Activated T-helper 2 cell treated with anti-CD3 and anti-CD28 coated beads, Interferon-gamma antibody, Interleukin-2, Interleukin-4, amounts not matched to agents 10 μg/mL and 5 μg/mL and 100 μg/mL, durations not matched to agents 14 hours and 24 hours and 36 hours (primary cell): ENCODE results near the gene SERTAD2. TPM values are rescaled to one million over a fixed set of nuclear protein-coding genes. Genes with fewer than 3 reads are reported as not detected.

Experiments used
- DNase-seq: peaks from one replicate; pipeline ENCODE4 v3.0.0; 2021; ENCODE audit warnings: low spot score
- H3K27ac Mint-ChIP-seq: one replicate; pipeline ENCODE4 v1.8.0; 2021; ENCODE audit warnings: mixed read lengths
- H3K27me3 Mint-ChIP-seq: one replicate; pipeline ENCODE4 v1.8.0; 2021; ENCODE audit warnings: low read depth, mixed read lengths
- H3K36me3 Mint-ChIP-seq: one replicate; pipeline ENCODE4 v1.8.0; 2021; ENCODE audit warnings: low read depth, mixed read lengths
- H3K4me1 Mint-ChIP-seq: one replicate; pipeline ENCODE4 v1.8.0; 2021; ENCODE audit warnings: low read depth, mixed read lengths
- H3K4me3 Mint-ChIP-seq: one replicate; pipeline ENCODE4 v1.8.0; 2021; ENCODE audit warnings: low read depth, mild to moderate bottlenecking, moderate library complexity, mixed read lengths
- H3K9me3 Mint-ChIP-seq: one replicate; pipeline ENCODE4 v1.8.0; 2021; ENCODE audit warnings: mixed read lengths
- intact Hi-C: fragments of 100-400 bp; cut with micrococcal nuclease; formaldehyde crosslinking; loops from one replicate; pipeline ENCODE4 v1.15.1; 2023
- total RNA-seq: library from RNA; stranded (reverse); gene quantifications from 2 replicates; pipeline ENCODE4 v1.2.3, GENCODE V29; 2022

Gene SERTAD2
- total RNA-seq, 1 donor from 2014 or later: 31.0 TPM

DNA sequence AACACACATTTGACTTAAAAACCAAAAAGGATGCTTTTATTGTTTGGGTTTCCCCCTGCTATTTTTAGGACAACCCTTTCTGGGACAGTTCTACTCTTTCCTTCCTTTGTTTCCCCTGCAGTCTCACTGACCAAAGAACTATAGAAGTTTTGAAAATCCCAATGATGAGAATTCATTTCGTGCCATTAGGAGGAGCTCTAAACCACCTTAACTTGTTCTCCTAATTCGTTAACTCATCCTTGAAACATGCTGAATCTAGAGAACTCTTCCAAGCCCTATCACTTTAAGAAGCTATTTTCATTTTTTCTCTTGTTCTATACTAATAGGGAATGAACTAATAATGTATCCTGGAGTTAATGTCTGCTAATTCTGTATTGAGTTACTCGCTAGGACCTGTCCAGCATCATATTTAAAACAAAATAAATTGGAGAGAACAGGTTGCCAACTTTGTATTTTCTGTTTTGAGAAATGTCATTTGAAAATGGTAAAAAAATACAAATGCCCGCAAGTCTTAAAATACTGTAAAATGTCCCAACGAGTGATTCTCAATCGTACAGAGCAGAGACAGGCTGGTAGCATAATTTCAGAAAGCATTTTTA lies 66.7 kb downstream of the SERTAD2 start:
- no peak for DNase-seq
- Mint-ChIP-seq H3K27ac (peak overlapping the region; percentile 22), H3K9me3 (no peaks in the 10 kb centered on the region), H3K4me1 (peaks cover 21% of the 10 kb centered on the region), H3K27me3 (no peaks in the 10 kb centered on the region), H3K36me3 (peaks cover 56% of the 10 kb centered on the region), H3K4me3 (no peak overlapping the region)
- intact Hi-C loops: loop anchor here (1.0 kb wide), 3 partner anchors 277 to 453 kb away; no protein-coding TSS in a partner anchor

DNA sequence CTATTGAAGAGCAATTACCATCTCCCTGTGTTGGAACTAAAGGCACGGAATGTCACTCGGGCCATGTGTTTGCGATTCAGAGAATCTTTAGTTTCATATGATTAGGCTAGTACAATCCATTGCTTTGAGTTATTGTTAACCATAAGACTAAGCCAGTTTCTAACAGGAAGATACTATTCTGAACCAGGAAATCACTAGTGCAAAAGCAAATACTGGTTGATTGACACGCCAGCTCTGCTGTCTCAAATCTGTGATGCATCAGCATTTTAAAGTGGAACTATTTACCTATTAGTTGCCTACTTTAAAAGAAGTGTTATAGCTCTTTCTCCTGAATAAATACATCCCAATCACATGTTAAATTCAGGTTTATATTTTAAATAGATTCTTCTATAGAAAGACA lies 67.7 kb downstream of the SERTAD2 start:
- peaks cover 14% of the 10 kb centered on the region for H3K4me1 Mint-ChIP-seq
- intact Hi-C loops: no loop called here
- no peaks in the 10 kb centered on the region for H3K9me3 Mint-ChIP-seq
- no peak overlapping the region for H3K27ac Mint-ChIP-seq
- peaks cover 49% of the 10 kb centered on the region for H3K36me3 Mint-ChIP-seq
- no peak for DNase-seq
- no peaks in the 10 kb centered on the region for H3K27me3 Mint-ChIP-seq
- no peak overlapping the region for H3K4me3 Mint-ChIP-seq

DNA sequence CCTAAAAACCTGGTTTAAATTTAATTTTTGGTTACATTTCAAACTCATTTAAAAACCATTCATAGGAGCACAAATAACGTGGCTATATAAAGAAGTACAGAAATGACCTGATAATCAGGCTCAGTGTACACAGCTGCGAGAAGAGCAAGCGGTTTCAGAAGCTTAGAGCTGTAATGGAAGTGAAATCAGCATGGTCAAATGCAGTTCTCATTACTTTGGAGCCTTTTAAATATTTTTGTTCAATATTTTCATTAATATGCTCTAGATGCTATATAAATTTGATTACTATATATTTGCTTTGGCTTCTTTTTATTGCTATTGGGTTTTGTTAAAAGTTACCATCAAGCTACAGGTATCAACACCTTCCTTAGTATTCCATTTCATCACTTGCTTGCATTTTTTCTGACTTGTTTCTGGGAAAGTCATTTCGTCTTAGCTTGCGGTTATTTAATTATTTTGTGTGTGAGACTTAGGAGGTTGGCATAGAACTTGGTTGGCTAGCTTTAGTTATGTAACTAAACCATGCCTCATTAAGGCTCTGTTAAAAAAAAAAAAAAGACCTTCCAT lies 70.9 kb downstream of the SERTAD2 start:
- H3K9me3 Mint-ChIP-seq: no peaks in the 10 kb centered on the region
- H3K4me1 Mint-ChIP-seq: peaks cover 11% of the 10 kb centered on the region
- no peak overlapping the region for H3K27ac Mint-ChIP-seq
- H3K4me3 Mint-ChIP-seq: no peak overlapping the region
- H3K36me3 Mint-ChIP-seq: peaks cover 34% of the 10 kb centered on the region
- DNase-seq: no peak
- intact Hi-C loops: no loop called here
- no peaks in the 10 kb centered on the region for H3K27me3 Mint-ChIP-seq

DNA sequence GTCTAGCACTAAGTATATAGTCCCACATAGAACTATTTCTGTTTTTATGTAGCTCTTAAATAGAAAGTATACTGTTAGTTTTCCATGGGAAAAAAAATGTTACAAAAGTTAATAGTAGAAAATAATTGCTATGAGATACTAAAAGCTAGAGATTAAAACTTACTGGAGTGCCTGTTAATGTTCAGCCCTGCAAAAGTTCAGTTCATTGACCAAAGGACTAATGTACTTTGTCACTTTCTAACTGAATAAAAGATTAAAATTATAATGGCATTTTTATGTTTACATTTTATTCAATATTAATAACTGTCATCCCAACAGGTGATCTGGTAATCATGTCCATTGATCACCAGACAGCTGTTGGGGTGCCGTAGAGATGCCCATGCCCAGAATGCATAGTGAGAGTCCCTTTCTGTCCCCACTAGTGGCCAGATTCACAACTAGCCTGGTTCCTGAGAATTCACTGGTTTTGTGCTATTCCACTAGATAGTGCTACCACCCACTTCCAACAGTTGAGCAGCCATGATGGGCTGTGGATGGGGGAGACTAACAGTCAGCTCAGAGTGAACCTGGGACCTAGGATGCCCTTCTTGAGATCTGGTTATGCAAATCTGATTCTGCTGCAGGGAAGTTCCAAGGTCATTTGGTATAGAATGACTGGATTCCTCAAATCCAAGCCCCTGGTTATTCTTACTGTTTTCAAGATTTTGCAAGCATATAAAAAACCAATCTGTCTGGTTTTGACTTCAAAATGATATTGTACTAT lies 71.8 kb downstream of the SERTAD2 start:
- Mint-ChIP-seq H3K4me3 (no peak overlapping the region), H3K27me3 (no peaks in the 10 kb centered on the region), H3K36me3 (peaks cover 37% of the 10 kb centered on the region), H3K27ac (no peak overlapping the region), H3K9me3 (no peaks in the 10 kb centered on the region), H3K4me1 (peaks cover 10% of the 10 kb centered on the region)
- intact Hi-C loops: no loop called here
- no peak for DNase-seq

Other genes with a start within 250 kb of the SERTAD2 start
- gene LGALSL, start 199.8 kb downstream of the SERTAD2 start, total RNA-seq: 2.6 and 3.3 TPM in 2 replicates
- 34.6 and 36.6 TPM in 2 replicates for gene AFTPH, start 129.6 kb downstream of the SERTAD2 start, total RNA-seq